ENCODE data around the gene XXYLT1.
"Not testable (repeated sequence)": the region's sequence is repeated elsewhere in the genome, so short reads cannot be mapped to it uniquely, and the experiment has no call there.

XXYLT1 gene

GRCh38 chr3:195110647-195111318 lies 160.2 kb downstream of the XXYLT1 start:
- Histone ChIP-seq H3K36me3 (no peaks in the 10 kb centered on the region), H4K20me1 (peaks cover 0 to 14% (median 0%) of the 10 kb centered on the region in 11 experiments; a peak in 3 of 22 replicates), H3K4me1 (peaks cover 14 to 46% (median 36%) of the 10 kb centered on the region in 10 experiments), H3K27ac (no peak overlapping the region), H3K4me2 (peak overlapping the region in 4 of 11 experiments; percentile 14 to 47 (median 31); a peak in 4 of 22 replicates), H3K9me3 (replicated peaks in 1 of 11) (no peaks in the 10 kb centered on the region), H3K4me3 (no peak overlapping the region), H3K27me3 (no peaks in the 10 kb centered on the region), H3K9ac (no peak overlapping the region)
- no peak for TF ChIP-seq Cebpa-rat (IDR thresholded peaks at IDR 0.05)

GRCh38 chr3:195109098-195109657 lies 161.8 kb downstream of the XXYLT1 start:
- Histone ChIP-seq H4K20me1 (peaks cover 0 to 10% (median 0%) of the 10 kb centered on the region in 11 experiments; a peak in 1 of 22 replicates), H3K9ac (no peak overlapping the region), H3K27me3 (no peaks in the 10 kb centered on the region), H3K4me3 (no peak overlapping the region), H3K27ac (no peak overlapping the region), H3K9me3 (replicated peaks in 1 of 11) (no peaks in the 10 kb centered on the region), H3K36me3 (no peaks in the 10 kb centered on the region), H3K4me1 (peaks cover 22 to 46% (median 38%) of the 10 kb centered on the region in 10 experiments), H3K4me2 (no peak overlapping the region)
- TF ChIP-seq Cebpa-rat (IDR thresholded peaks at IDR 0.05), result no peak

GRCh38 chr3:195107593-195107992 lies 163.4 kb downstream of the XXYLT1 start:
- Histone ChIP-seq H3K9me3 (replicated peaks in 1 of 11) (peaks cover 0 to 5% (median 0%) of the 10 kb centered on the region in 11 experiments; a peak in 2 of 22 replicates), H3K4me2 (peak overlapping the region in 6 of 11 experiments; percentile 6 to 64 (median 30); a peak in 8 of 22 replicates), H3K9ac (no peak overlapping the region), H3K4me1 (peaks cover 31 to 62% (median 54%) of the 10 kb centered on the region in 10 experiments), H3K4me3 (no peak overlapping the region), H3K27me3 (no peaks in the 10 kb centered on the region), H4K20me1 (peaks cover 0 to 4% (median 0%) of the 10 kb centered on the region in 11 experiments; a peak in 1 of 22 replicates), H3K36me3 (no peaks in the 10 kb centered on the region), H3K27ac (0 out of 22 replicates have a peak overlapping the region, but pooled peaks of 1 of the 11 experiments have one; percentile 8)
- TF ChIP-seq Cebpa-rat (IDR thresholded peaks at IDR 0.05), result no peak

- peak overlapping the region in 7 of 11 experiments; percentile 45 to 91 (median 59); a peak in 10 of 22 replicates for H3K27ac ChIP-seq
- H3K9ac ChIP-seq, result peak overlapping the region in 6 of 11 experiments; percentile 21 to 55 (median 46); a peak in 7 of 22 replicates
- H3K27me3 ChIP-seq; H4K20me1 ChIP-seq; H3K36me3 ChIP-seq; H3K4me3 ChIP-seq; H3K9me3 ChIP-seq (replicated peaks in 1 of 11): not testable (repeated sequence)
- H3K4me2 ChIP-seq, result peak overlapping the region; percentile 56 to 84 (median 75); a peak in 19 of 22 replicates
- H3K4me1 ChIP-seq, result peaks cover 37 to 68% (median 59%) of the 10 kb centered on the region in 10 experiments
Observed at GRCh38 chr3:195107031-195107430, 163.9 kb downstream of the XXYLT1 start.

- Histone ChIP-seq H3K36me3 (no peaks in the 10 kb centered on the region), H4K20me1 (no peaks in the 10 kb centered on the region), H3K27me3 (no peaks in the 10 kb centered on the region), H3K4me1 (peaks cover 40 to 70% (median 60%) of the 10 kb centered on the region in 10 experiments), H3K9me3 (replicated peaks in 1 of 11) (peaks cover 0 to 10% (median 0%) of the 10 kb centered on the region in 11 experiments; a peak in 2 of 22 replicates), H3K27ac (peak overlapping the region in 8 of 11 experiments; percentile 45 to 91 (median 58); a peak in 15 of 22 replicates), H3K4me2 (peak overlapping the region; percentile 56 to 84 (median 75)), H3K4me3 (peak overlapping the region in 4 of 10 experiments; percentile 15 to 44 (median 36); a peak in 3 of 20 replicates), H3K9ac (peak overlapping the region in 9 of 11 experiments; percentile 0 to 61 (median 48); a peak in 14 of 22 replicates)
- no peak for TF ChIP-seq Cebpa-rat (IDR thresholded peaks at IDR 0.05)
Observed at GRCh38 chr3:195106418-195106906, 164.5 kb downstream of the XXYLT1 start.

GRCh38 chr3:195105841-195106417 lies 165.0 kb downstream of the XXYLT1 start:
- H3K4me3 ChIP-seq, result peak overlapping the region in 4 of 10 experiments; percentile 15 to 44 (median 36); a peak in 3 of 20 replicates
- peaks cover 45 to 69% (median 63%) of the 10 kb centered on the region in 10 experiments for H3K4me1 ChIP-seq
- no peaks in the 10 kb centered on the region for H3K27me3 ChIP-seq
- H3K27ac ChIP-seq, result peak overlapping the region in 8 of 11 experiments; percentile 45 to 94 (median 58); a peak in 15 of 22 replicates
- peak overlapping the region; percentile 56 to 84 (median 75) for H3K4me2 ChIP-seq
- no peaks in the 10 kb centered on the region for H3K36me3 ChIP-seq
- H3K9me3 ChIP-seq (replicated peaks in 1 of 11), result peaks cover 0 to 10% (median 0%) of the 10 kb centered on the region in 11 experiments; a peak in 2 of 22 replicates
- no peaks in the 10 kb centered on the region for H4K20me1 ChIP-seq
- H3K9ac ChIP-seq, result peak overlapping the region in 9 of 11 experiments; percentile 0 to 61 (median 48); a peak in 12 of 22 replicates
- TF ChIP-seq Cebpa-rat (IDR thresholded peaks at IDR 0.05), result no peak

GRCh38 chr3:195105389-195105788 lies 165.6 kb downstream of the XXYLT1 start:
- Histone ChIP-seq H3K27ac (peak overlapping the region in 7 of 11 experiments; percentile 15 to 94 (median 83); a peak in 11 of 22 replicates), H3K27me3 (no peaks in the 10 kb centered on the region), H3K4me3 (no peak overlapping the region), H3K9ac (peak overlapping the region in 2 of 11 experiments; percentile 22 to 33; a peak in 2 of 22 replicates), H3K4me2 (peak overlapping the region in 10 of 11 experiments; percentile 17 to 82 (median 75); a peak in 18 of 22 replicates), H3K36me3 (no peaks in the 10 kb centered on the region), H4K20me1 (no peaks in the 10 kb centered on the region), H3K9me3 (replicated peaks in 1 of 11) (peaks cover 0 to 10% (median 0%) of the 10 kb centered on the region in 11 experiments; a peak in 2 of 22 replicates), H3K4me1 (peaks cover 48 to 74% (median 68%) of the 10 kb centered on the region in 10 experiments)
- no peak for TF ChIP-seq Cebpa-rat (IDR thresholded peaks at IDR 0.05)

GRCh38 chr3:195104340-195104739 lies 166.6 kb downstream of the XXYLT1 start:
- no peaks in the 10 kb centered on the region for H4K20me1 ChIP-seq
- no peak overlapping the region for H3K4me3 ChIP-seq
- no peaks in the 10 kb centered on the region for H3K27me3 ChIP-seq
- H3K4me2 ChIP-seq, result peak overlapping the region; percentile 8 to 82 (median 74); a peak in 19 of 22 replicates
- peaks cover 59 to 85% (median 78%) of the 10 kb centered on the region in 10 experiments for H3K4me1 ChIP-seq
- peak overlapping the region in 9 of 11 experiments; percentile 23 to 97 (median 91); a peak in 16 of 22 replicates for H3K27ac ChIP-seq
- no peak for TF ChIP-seq Cebpa-rat (IDR thresholded peaks at IDR 0.05)
- no peaks in the 10 kb centered on the region for H3K36me3 ChIP-seq
- peaks cover 0 to 10% (median 0%) of the 10 kb centered on the region in 11 experiments; a peak in 2 of 22 replicates for H3K9me3 ChIP-seq (replicated peaks in 1 of 11)
- peak overlapping the region in 2 of 11 experiments; percentile 36 to 49; a peak in 4 of 22 replicates for H3K9ac ChIP-seq

All from BLaER1 treated with 17β-estradiol and CSF1 and Interleukin-3, amounts not matched to agents 10 nM and 100 nM (cell line).